Activated CD4-positive, alpha-beta T cell treated with anti-CD3 and anti-CD28 coated beads for 1 hour (primary cell): Measurements from ENCODE around the gene ERFL.

Experiments used
- DNase-seq: peaks from one replicate; pipeline ENCODE4 v3.0.0-alpha.2; 2020

ERFL gene

DNA sequence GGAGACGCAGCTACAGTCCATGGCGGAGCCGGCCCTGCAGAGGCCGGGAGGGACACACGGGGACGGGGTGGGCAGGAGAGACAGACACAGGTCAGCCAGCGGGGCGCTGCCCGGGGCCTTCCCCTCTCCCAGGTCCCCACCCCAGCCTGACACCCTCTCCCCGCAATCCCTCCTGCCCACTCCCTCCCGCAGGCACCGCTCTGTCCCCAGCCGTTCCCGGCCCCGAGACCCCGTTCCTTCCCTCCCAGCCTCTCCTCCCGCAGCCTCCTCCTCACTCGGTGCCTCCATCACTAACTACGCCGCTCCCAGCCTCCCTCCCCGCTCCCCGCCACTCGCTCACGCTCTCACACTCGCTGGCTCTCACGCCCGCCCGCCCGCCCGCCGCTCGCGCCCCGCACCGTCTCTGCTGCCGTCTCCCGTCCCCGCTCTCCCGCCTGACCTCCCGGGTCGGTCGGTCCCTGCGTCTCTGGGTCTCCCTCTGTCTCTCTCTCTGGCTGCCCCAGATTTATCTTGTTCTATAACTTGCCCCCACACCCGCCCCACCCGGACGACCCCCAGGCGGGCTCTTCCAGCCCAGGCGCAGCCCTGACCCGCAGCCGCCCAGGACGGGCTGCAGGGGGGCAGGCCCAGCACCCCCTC, 15.2 kb downstream of the ERFL start:
- DNase-seq, result no peak

DNA sequence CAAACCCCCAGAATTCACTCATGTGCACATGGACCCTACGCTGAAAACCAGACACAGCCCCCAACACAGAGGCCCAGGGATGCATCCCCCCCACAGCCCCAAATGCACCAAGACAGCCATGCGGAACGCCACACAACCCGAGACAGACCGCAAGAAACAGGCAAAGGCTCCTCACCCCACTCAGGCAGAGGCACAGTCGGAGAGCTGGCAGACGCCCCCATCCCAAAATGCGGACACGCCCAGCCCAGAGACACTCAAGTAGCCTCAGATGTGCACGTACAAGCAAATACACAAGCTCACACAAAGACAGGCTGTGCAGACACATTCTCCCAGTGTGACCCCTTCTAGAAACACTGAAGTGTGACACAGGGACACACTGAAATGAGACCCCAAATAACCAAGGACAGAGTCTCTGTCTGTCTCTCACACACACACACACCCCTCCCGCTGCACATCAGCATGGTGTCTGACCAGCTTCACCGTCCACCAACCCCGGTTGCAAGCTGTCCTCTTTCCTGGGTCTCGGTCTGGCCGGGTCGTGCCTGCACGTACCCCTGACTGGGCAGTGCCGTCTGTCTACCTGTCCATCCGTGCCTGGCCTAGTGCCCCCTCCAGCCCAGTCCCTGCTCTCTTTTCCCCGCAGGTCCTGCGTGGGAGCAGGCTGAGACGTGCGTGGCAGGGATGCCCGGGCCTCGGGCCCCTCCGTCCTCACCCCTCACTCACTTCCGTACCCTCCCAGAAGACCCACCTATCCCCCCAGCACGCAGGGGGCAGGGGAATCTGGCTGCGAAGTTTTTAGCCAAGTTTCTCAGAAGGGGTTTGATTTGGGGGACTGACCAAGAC, 16.1 kb downstream of the ERFL start:
- DNase-seq, result no peak

DNA sequence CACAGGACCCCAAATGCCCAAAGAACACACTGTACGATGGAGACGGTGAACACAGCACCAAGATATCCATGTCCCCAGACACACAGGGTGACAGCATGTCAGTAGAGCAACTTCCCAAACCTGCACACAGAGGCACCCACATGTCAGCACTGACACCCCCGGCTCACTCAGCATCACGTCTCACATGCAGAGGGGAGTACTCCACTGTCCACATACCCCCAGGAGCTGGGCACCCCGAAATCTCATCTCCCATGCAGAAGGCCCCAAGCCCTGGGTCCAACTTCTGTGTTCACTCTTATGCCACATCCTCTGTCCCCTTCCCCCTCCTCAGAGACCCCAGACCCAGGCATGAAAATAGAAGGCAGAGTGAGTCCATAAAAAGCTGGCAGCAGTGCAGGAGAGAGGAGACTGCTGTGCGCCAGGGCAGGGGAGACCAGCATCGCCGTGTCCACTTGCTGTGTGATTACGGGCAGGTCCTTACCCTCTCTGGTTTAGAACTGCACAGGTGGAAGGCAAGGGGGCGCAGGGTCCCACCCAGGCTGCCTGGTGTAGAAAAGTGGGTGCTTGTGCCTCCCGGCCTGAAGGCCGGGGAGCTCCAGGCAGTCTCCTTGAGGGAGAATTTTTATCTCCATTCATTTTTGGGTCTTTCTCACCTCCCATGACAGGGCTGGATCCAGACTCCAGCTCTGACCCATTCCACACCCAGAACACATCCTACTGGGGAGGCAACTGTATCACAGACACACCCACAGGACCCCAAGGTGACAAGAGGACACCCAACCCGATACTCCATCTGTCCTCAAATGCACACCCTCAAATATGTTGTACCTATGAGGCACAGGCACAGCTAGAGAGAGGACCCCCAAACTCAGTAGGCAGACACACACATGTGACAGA, 17.0 kb downstream of the ERFL start:
- DNase-seq, result no peak

- DNase-seq, result no peak
These were observed 17.8 kb downstream of the ERFL start for GRCh38 chr19:41910240-41910991.

DNA sequence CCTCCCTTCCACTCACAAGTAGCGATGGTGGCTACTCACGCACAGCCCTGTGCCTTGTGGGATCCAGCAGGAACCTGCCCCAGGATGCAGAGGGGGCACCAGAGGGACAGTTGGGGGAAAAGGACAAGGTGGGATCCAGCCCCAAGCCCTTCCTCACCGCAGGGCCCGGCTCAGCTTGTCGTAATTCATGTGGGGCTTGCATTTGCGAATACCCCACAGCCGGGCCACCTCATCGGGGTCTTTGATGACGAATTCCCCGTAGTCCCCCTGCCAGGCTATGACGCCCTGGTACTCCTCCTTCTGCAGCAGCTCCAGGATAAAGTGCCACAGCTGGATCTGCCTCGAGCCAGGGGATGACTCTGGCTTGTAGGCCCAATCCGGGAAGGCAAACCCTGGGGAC, 18.5 kb downstream of the ERFL start:
- no peak for DNase-seq

- DNase-seq, result no peak
These were observed 19.4 kb downstream of the ERFL start for GRCh38 chr19:41908724-41909464.

GRCh38 chr19:41907994-41908615, 20.1 kb downstream of the ERFL start:
- DNase-seq, result no peak

DNA sequence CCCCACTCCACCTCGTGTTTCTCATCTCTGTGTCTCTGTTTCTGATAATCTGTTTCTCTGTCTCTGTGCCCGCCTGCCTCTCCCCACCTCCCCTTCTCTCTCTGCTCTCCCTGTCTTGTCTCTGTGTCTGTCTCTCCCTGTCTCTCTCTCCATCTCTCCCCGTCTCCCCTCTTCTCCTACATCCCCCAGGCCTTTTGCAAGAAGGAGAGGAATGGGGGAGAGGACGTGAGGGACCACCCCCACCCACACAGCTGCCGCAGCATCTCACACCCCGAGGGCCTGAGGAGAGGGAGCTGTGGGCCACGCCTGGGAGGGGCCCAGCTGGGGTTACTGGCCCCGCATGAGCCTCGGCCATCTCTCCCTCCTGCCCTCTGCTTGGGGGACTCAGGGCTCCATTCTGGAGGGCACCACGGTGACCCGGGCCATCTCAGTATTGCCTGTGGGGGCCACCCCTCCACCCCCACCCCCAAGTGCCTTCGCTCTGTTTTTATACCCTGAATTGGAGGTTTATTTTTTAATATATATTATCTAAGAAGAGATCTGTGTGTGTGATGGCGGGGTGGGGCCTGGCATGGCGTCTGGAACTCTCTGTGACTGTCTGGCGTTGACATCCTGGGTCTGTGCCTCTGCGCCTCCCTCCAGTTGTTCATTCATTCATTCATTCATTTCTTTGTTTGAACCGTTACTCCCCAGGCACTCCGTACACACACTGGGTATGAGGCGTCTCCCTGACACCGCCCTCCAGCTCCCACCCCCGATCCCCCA, 21.2 kb downstream of the ERFL start:
- DNase-seq, result no peak

DNA sequence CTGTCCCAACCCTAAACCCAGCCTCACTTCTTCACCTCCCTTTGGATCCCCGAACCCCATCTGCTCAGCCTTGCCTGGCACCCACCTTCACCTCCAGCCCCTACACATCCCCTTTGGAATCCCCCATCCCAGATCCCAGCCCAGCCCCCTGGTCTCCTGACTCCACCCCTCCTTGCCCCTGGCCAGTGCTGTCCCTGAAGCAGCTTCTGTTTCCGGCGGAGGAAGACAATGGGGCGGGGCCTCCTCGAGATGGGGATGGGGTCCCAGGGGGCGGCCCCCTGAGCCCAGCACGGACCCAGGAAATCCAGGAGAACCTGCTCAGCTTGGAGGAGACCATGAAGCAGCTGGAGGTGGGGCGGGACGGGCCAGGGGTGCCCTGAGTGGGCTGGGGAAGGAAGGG, 22.0 kb downstream of the ERFL start:
- no peak for DNase-seq

DNA sequence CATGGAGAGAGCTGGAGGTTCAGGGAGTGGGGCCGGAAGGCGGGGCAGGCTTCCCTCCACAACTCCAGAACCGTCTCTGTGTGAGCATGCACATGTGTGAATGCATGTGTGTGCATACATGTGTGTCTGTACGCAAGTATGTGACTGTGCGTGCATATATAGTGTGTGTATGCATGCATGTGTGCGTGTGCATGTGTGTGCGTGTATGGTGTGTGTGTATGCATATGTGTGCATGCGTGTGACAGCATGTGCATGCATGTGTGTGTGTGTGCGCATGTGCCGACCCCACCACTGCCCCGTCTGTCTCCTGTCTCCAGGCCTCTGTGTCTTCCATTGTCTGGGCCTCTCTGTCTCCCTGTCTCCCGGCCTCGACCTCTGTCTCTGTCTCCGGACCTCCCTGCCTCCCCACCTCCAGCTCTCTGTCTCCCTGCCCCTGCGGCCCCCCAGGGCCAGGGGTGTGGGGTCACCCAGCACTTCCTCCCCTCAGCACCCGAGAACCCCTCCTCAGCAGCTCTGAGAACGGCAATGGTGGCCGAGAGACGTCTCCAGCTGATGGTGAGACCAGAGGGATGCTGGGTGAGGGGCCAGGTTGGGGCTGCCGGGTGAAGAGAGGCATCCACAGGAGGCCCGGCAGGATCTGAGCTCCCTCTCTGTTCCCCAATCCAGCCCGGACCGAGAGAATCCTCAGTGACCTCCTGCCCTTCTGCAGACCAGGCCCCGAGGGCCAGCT, 22.8 kb downstream of the ERFL start:
- no peak for DNase-seq

DNA sequence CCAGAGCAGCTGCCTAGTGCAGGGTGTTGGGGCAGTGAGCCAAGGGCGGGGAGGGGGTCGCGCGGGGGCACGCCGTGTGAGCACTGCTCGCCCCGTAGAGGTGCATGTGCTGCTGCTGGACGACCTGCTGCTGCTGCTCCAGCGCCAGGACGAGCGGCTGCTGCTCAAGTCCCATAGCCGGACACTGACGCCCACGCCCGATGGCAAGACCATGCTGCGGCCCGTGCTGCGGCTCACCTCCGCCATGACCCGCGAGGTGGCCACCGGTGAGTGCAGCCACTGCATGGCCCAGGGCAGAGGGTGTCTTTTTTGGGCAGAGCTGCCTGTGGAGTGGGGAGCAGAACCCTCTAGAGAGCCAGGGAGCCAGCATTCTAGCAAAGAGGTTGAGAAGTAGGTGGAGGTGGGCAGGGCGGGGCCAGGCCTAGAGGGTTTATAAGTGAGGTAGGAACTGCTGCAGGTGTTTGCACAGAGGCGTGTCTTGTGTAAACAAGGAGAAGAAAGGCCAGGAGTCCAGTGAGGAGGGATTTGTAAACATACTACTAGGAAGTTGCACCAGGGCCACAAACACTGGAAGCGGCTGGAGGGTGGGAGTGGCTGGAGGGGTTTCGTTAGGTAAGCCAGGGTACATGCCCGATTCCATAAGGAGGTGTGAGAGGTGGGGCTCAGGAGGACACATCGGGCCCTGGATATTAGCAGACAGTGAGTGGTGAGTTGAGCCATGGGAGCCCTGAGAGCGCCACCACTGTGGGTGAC, 24.0 kb downstream of the ERFL start:
- no peak for DNase-seq

DNA sequence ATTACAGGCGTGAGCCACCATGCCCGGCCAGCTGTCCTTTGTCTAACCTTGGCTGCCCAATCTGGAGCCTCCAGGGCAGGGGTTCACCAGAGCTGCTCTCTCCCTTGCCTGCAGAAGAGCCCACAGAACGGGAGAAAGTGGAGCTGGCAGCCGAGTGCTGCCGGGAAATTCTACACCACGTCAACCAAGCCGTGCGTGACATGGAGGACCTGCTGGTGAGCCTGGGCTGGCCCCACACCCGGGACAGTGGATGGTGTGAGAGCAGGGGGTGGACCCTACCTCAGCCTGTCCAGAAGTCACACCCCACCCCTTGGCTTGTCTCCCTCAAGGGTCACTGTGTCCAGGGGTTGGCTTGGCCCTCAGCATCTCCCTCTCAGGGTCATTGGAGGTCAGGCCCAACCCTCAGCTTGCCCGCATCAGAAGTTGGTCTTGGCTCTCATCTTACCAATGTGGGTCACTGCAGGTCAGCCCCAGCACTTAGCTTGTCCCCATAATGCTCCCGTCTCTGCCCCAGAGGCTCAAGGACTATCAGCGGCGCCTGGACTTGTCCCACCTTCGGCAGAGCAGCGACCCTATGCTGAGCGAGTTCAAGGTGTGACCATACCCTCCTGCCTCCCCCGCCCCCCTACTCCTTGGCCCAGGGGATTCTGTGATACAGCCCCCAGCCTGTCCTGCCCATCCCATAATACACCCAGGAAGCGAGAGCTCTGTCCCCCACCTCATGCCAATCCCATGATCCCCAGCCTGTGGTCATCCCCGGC, 24.9 kb downstream of the ERFL start:
- DNase-seq, result no peak

DNA sequence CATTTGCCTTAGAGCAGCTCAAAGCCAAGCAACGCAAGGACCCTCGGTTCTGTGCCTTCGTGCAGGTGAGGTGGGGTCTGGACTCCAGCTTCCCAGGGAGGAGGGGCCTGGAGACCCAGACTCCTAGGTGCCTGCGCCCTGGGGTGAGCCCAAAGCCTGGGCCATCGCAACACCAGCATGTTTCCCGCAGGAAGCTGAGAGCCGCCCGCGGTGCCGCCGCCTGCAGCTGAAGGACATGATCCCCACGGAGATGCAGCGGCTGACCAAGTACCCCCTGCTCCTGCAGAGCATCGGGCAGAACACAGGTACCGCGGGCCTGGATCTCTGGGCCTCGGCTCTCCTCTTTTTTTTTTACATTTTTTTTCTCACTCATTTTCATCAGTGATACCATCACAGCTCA, 25.7 kb downstream of the ERFL start:
- no peak for DNase-seq

- DNase-seq, result no peak
These were observed 26.4 kb downstream of the ERFL start for GRCh38 chr19:41901707-41902360.

- no peak for DNase-seq
These were observed 30.0 kb downstream of the ERFL start for GRCh38 chr19:41898235-41898634.

GRCh38 chr19:41897820-41898219, 30.4 kb downstream of the ERFL start:
- DNase-seq, result no peak

- DNase-seq, result no peak
These were observed 31.1 kb downstream of the ERFL start for GRCh38 chr19:41897181-41897580.

DNA sequence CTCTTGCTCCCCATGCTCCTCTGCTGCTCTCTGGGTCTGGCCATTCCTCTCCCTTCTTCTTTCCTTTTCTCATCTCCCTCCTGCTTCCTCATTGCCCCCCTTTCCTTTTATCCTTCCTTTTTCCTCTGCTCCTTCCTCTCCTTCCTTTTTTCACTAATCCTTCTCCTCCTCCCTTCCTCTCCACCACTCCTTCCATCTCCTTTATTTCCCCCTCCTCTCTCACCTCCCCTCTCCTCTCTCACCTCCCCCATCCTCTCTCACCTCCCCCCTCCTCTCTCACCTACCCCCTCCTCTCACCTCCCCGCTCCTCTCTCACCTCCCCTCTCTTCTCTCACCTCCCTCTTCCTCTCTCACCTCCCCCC, 31.7 kb downstream of the ERFL start:
- no peak for DNase-seq
